Left colon (tissue), 2 donors: Measurements from ENCODE around the gene FKBP1B. TPM values are rescaled to one million over a fixed set of nuclear protein-coding genes. Genes with fewer than 3 reads are reported as not detected.

Source experiments
- ATAC-seq: fragments of 200-7000 bp; cut with Tn5 transposase; one replicate; pipeline ENCODE4 v1.9.1; 2020; ENCODE audit warnings: mild to moderate bottlenecking, moderate library complexity
- DNase-seq, 2 donors: peaks; one replicate each; pipeline ENCODE4 v3.0.0-alpha.2; 2020
- intact Hi-C, 2 donors: fragments of 100-400 bp; cut with DNase I in 1 of 2; cut with micrococcal nuclease in 1 of 2; formaldehyde crosslinking; loops; one replicate each; pipeline versions ENCODE4 v1.11.2 to v1.14.0; 2022; cut with DNase I, micrococcal nuclease
- total RNA-seq, 2 donors: library from RNA; stranded (reverse); fragmentation: NEBNext Ultra II Directional; extraction: Animal tissue kit (Norgen Biotek cat#: 25700); gene quantifications; one replicate each; pipeline ENCODE4 v1.2.1, GENCODE V29; 2021
- donor health status: DM: no; HTN: no; CAD: no.
- donor health status: DM: yes; HTN: yes; CAD: no.

Gene FKBP1B
- total RNA-seq, 2 donors from 2014 or later = 16.5 to 22.3 TPM

GRCh38 chr2:24051833-24052232, 2.3 kb downstream of the FKBP1B start:
- ATAC-seq (no peak), DNase-seq (no peak)
- intact Hi-C loops = no loop called here

DNA sequence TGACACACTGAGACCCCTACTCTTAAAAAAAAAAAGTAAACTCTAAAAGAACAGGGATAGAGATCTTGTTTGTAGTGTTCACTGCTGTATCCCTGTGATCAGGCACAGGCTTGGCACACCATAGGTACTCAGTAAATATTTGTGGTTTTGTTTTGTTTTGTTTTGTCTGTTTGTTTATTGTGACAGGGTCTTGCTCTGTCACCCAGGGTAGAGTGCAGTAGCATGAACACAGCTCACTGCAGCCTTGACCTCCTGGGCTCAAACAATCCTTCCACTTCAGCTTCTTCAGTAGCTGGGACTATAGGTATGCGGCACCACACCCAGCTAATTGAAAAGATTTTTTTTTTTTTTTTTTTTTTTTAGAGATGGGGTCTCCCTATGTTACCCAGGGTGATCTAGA, 3.4 kb downstream of the FKBP1B start:
- DNase-seq (no peak), ATAC-seq (no peak)
- intact Hi-C loops = no loop called here

DNA sequence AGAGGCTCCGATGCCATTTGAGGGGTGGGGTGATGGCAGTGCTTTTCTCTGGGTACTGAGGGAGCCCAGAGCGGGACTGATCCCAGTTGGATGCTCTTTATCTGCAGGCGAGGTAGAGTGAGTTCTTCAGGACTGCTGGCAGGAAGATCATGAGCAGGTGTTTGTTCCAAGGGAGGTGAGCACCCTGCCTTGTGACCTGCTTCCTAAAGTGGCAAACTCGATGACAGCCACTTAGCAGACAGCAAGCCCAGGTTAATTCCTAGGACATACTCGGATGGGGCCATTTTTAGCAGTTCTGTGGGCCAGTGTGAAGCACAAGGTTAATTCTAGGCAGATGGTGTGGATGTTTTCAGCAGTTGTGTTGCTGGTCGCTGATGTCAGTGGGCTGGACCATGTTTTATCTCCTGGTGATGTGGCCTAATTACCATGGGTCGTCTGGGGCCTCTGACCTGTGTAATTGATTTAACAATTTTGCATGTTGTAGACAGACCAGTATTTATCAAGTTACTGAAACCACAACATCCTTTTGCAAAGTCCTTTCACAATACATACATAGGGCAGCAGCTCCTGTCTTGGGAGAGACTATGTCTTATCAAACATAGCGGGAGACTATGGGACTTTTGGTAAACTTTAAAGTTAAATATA, 4.9 kb downstream of the FKBP1B start:
- intact Hi-C loops = no loop called here
- DNase-seq (no peak), ATAC-seq (no peak)

DNA sequence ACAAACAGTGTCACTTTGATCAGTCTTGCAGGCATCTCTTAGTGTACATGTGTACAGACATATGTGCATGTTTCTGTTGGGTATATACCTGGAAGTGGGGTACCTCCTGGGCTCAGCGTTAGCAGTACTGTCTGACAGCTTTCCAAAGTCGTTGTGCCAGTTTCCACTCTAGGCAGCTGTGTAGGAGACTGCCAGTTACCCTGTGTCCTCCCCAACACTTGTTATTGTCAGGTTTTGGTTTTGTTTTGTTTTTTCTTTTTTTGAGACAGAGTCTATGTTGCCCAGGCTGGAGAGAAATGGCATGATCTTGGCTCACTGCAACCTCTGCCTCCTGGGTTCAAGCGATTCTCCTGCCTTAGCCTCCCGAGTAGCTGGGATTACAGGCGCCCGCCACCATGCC, 6.2 kb downstream of the FKBP1B start:
- no peak for ATAC-seq

GRCh38 chr2:24058564-24059271, 9.2 kb downstream of the FKBP1B start:
- no peak for DNase-seq
- intact Hi-C loops = no loop called here
- ATAC-seq = no peak

More for the DNA sequence above, 6.2 kb downstream of the FKBP1B start:
- no peak for DNase-seq
- intact Hi-C loops = no loop called here

DNA sequence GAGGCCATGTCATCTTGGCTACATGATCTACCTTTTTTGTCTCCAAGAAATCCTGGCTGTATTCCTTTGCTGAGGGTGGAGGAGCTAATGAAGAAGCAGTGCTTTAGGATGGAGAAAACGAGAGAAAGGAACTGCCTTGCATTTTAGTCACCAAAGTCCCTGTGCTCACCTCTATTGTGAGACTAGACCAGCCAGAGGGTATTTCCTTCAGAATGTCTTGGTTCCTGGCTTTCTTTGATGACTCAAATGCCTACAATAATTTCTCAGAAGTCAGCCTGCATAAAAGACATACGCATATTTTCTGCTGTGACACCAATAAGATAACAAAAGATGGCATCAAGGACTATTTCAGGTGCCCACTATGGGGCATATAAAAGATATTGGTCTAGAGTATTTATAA, 15.8 kb downstream of the FKBP1B start:
- no peak for DNase-seq
- intact Hi-C loops = no loop called here

DNA sequence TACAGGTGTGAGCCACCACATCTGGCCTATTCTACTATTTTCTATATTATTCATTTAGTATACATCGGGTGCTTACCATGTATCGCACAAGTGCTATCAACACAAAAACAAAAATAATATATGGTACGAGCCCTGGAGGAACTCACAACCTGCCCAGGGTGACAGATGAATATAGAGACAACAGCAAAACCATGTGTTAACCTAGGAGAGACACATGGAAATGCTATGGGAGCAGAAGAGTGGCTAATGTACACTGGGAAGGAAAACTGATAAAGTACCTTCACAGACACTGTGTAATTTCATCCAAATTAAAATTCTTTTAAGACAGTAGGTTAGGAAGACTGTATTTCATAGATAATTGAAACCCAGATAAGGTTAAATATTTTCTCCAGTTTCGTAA, 22.7 kb downstream of the FKBP1B start:
- DNase-seq = no peak
- intact Hi-C loops = no loop called here
- no peak for ATAC-seq

More for the DNA sequence above, 15.8 kb downstream of the FKBP1B start:
- ATAC-seq = no peak

- no peak for ATAC-seq
- DNase-seq = no peak
- intact Hi-C loops = no loop called here
These were observed 24.3 kb downstream of the FKBP1B start for GRCh38 chr2:24073816-24074215.

- intact Hi-C loops = no loop called here
- ATAC-seq (no peak), DNase-seq (no peak)
These were observed 25.7 kb downstream of the FKBP1B start for GRCh38 chr2:24075259-24075658.

GRCh38 chr2:24075915-24076848, 26.6 kb downstream of the FKBP1B start, which contains the start of gene SF3B6:
Gene SF3B6 (minus strand): TSS chr2:24076326. CDS start chr2:24076229, 97 bp downstream.
- intact Hi-C loops = no loop called here

GRCh38 chr2:24076849-24077534, 27.5 kb downstream of the FKBP1B start:
- ATAC-seq (peak; percentile 17), DNase-seq (no peak)
- intact Hi-C loops = no loop called here

More at GRCh38 chr2:24075915-24076848, 26.6 kb downstream of the FKBP1B start, which contains the start of gene SF3B6:
- peak; percentile 81 for ATAC-seq
- peak; percentile 100 for DNase-seq

DNA sequence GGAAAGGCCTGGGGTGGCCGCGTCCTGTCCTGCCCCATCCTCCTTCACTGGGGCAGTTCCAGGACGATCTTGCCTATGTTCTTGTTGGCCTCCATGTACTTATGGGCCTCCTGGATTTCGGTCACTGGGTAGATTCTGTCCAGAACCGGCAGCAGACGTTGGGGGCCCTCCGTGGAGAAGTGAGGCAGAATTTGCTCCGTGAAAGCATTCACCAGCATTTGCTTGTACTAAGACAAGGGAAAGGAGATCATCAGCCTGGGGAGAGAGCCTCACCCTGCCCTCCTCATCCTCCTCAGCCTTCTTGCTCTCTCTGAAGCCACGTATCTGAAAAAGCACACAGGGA, 28.0 kb downstream of the FKBP1B start:
- ATAC-seq = no peak
- intact Hi-C loops = no loop called here
- no peak for DNase-seq

GRCh38 chr2:24077879-24078278, 28.3 kb downstream of the FKBP1B start:
- ATAC-seq (no peak), DNase-seq (no peak)
- intact Hi-C loops = no loop called here

GRCh38 chr2:24080701-24081100, 31.2 kb downstream of the FKBP1B start:
- ATAC-seq = no peak
- intact Hi-C loops = loop anchor here in 1 of 2 donors (10.0 kb wide), 2 partner anchors 156 to 256 kb away; partner anchors contain the start of gene ATAD2B
- no peak for DNase-seq

- DNase-seq = no peak
- ATAC-seq = no peak
- intact Hi-C loops = loop anchor here in 1 of 2 donors (10.0 kb wide), 2 partner anchors 158 to 258 kb away; partner anchors contain the start of gene ATAD2B
These were observed 33.4 kb downstream of the FKBP1B start for GRCh38 chr2:24082787-24083566.

DNA sequence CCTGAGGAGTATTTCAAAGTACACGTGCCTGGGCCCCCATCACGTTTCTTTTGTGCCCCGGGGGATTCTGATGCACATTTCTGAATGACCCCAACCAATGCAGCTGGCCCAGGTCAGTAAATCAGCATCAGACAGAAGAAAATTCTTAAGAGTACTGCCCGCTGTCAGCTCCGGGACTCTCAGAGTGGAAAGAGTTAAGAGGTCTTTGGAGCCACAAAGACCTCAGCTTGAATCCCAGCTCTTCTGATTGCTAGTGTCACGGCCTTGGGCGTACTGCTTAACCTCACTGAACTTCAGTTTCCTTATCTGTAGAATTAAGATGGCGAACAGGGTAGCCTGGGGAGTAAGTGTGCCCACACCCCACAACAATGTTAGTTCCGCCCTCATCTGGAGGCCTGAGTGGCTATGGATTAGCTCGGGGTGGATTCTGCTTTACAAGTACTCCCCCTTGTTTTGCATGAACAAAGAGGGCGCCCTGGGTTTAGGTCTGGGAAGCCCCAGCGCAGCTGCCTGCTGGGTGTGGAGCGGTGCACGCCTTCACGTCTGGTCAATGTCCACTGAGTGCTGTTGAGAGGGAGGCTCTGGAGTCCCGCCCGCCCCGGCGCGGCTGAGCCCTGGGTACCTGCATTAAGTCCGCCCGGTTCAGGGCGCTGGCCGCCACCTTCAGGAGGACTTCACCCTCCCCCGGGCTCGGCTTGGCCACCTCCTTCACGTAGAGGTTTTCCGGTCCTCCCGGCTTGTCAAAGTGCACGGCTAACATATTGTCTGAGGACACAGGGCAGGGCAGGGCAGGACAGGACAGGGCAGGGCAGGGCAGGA, 34.2 kb downstream of the FKBP1B start:
- peak; percentile 84 for ATAC-seq
- intact Hi-C loops = loop anchor here in 1 of 2 donors (10.0 kb wide), 2 partner anchors 159 to 259 kb away; partner anchors contain the start of gene ATAD2B
- DNase-seq = peak; percentile 91 to 96
